GM12875 (cell line): Measurements from ENCODE around the gene UNKL.

Experiments used
- H3K4me3 ChIP-seq: one replicate; pipeline ENCODE4 v1.5.1; 2011; ENCODE audit warnings: low read depth, low read length, control low read depth
- CTCF ChIP-seq: IDR thresholded peaks from 2 replicates; pipeline ENCODE4 v1.5.1; 2011; ENCODE audit warnings: low read depth, mild to moderate bottlenecking, control low read depth, inconsistent platforms, low read length, moderate library complexity, borderline replicate concordance; ENCODE audit not compliant: insufficient read depth

The UNKL gene

GRCh38 chr16:1398351-1398750 lies 16.2 kb downstream of the UNKL start:
- no peak for TF ChIP-seq CTCF
- H3K4me3 ChIP-seq, result no peak overlapping the region

GRCh38 chr16:1397779-1398178 lies 16.7 kb downstream of the UNKL start:
- H3K4me3 ChIP-seq, result no peak overlapping the region
- no peak for TF ChIP-seq CTCF

GRCh38 chr16:1395444-1396031 lies 19.0 kb downstream of the UNKL start:
- no peak for TF ChIP-seq CTCF
- no peak overlapping the region for H3K4me3 ChIP-seq

- no peak overlapping the region for H3K4me3 ChIP-seq
- TF ChIP-seq CTCF, result no peak
These were observed 20.0 kb downstream of the UNKL start for GRCh38 chr16:1394367-1394951.

GRCh38 chr16:1393613-1394176 lies 20.8 kb downstream of the UNKL start:
- TF ChIP-seq CTCF, result no peak
- no peak overlapping the region for H3K4me3 ChIP-seq

- H3K4me3 ChIP-seq, result no peak overlapping the region
- no peak for TF ChIP-seq CTCF
These were observed 21.7 kb downstream of the UNKL start for GRCh38 chr16:1392826-1393225.

GRCh38 chr16:1390239-1390779 lies 24.2 kb downstream of the UNKL start:
- H3K4me3 ChIP-seq, result no peak overlapping the region
- no peak for TF ChIP-seq CTCF
